Measurements from ENCODE around the gene MPHOSPH6.
"Not testable (repeated sequence)": the region's sequence is repeated elsewhere in the genome, so short reads cannot be mapped to it uniquely, and the experiment has no call there.

The MPHOSPH6 gene

GRCh38 chr16:82113741-82114140, 56.3 kb downstream of the MPHOSPH6 start:
- no peak for DNase-seq

GRCh38 chr16:82111944-82112343, 58.1 kb downstream of the MPHOSPH6 start:
- DNase-seq, result no peak

GRCh38 chr16:82109266-82109665, 60.8 kb downstream of the MPHOSPH6 start:
- not testable (repeated sequence) for DNase-seq

GRCh38 chr16:82108774-82109173, 61.2 kb downstream of the MPHOSPH6 start:
- no peak for DNase-seq

- DNase-seq, result no peak
Observed at GRCh38 chr16:82108100-82108499, 61.9 kb downstream of the MPHOSPH6 start.

GRCh38 chr16:82105107-82105506, 64.9 kb downstream of the MPHOSPH6 start:
- DNase-seq, result no peak

All from midbrain (tissue), 1 donor.